Measurements from ENCODE around the gene CLMP.

- TF ChIP-seq, protein P1, sequence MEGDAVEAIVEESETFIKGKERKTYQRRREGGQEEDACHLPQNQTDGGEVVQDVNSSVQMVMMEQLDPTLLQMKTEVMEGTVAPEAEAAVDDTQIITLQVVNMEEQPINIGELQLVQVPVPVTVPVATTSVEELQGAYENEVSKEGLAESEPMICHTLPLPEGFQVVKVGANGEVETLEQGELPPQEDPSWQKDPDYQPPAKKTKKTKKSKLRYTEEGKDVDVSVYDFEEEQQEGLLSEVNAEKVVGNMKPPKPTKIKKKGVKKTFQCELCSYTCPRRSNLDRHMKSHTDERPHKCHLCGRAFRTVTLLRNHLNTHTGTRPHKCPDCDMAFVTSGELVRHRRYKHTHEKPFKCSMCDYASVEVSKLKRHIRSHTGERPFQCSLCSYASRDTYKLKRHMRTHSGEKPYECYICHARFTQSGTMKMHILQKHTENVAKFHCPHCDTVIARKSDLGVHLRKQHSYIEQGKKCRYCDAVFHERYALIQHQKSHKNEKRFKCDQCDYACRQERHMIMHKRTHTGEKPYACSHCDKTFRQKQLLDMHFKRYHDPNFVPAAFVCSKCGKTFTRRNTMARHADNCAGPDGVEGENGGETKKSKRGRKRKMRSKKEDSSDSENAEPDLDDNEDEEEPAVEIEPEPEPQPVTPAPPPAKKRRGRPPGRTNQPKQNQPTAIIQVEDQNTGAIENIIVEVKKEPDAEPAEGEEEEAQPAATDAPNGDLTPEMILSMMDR (IDR thresholded peaks at IDR 0.05; ENCODE audit: insufficient read depth, low read length) = no peak
- TF ChIP-seq POLR2AphosphoS5 (IDR thresholded peaks at IDR 0.05; ENCODE audit: low read depth) (no peak), REST (IDR thresholded peaks at IDR 0.05; ENCODE audit: insufficient replicate concordance, low read depth) (no peak)
Observed at GRCh38 chr11:123159183-123159857, 35.7 kb downstream of the CLMP start.
